Osteocyte (in vitro differentiated cells): ENCODE data around the gene PLA2R1. TPM values are rescaled to one million over a fixed set of nuclear protein-coding genes. Genes with fewer than 3 reads are reported as not detected.
A peak's percentile ranks its signal among the peaks of the same experiment; 100 is the strongest.
"Not testable (repeated sequence)": the region's sequence is repeated elsewhere in the genome, so short reads cannot be mapped to it uniquely, and the experiment has no call there.

Experiments used
- DNase-seq: peaks from one replicate; pipeline ENCODE4 v3.0.0; 2021; ENCODE audit warnings: mixed read lengths; ENCODE audit not compliant: unreplicated experiment; ENCODE audit errors: extremely low spot score
- H3K27ac Mint-ChIP-seq: one replicate; pipeline ENCODE4 v1.8.0; 2021; ENCODE audit warnings: mild to moderate bottlenecking, mixed read lengths; ENCODE audit not compliant: unreplicated experiment
- H3K27me3 Mint-ChIP-seq: one replicate; pipeline ENCODE4 v1.8.0; 2021; ENCODE audit warnings: mixed read lengths; ENCODE audit not compliant: unreplicated experiment
- H3K36me3 Mint-ChIP-seq: one replicate; pipeline ENCODE4 v1.8.0; 2021; ENCODE audit warnings: mixed read lengths; ENCODE audit not compliant: unreplicated experiment
- H3K4me1 Mint-ChIP-seq: one replicate; pipeline ENCODE4 v1.8.0; 2021; ENCODE audit warnings: mixed read lengths; ENCODE audit not compliant: unreplicated experiment
- H3K4me3 Mint-ChIP-seq: one replicate; pipeline ENCODE4 v1.8.0; 2021; ENCODE audit warnings: mild to moderate bottlenecking, moderate library complexity, mixed read lengths; ENCODE audit not compliant: unreplicated experiment
- H3K9me3 Mint-ChIP-seq: one replicate; pipeline ENCODE4 v1.8.0; 2021; ENCODE audit warnings: mixed read lengths; ENCODE audit not compliant: unreplicated experiment
- total RNA-seq: library from RNA; stranded (reverse); gene quantifications from 2 replicates; pipeline ENCODE4 v1.2.1, GENCODE V29; 2021
- TF ChIP-seq, protein P1 (sequence below): fragments of 200-600 bp; sonication (generic); IDR thresholded peaks from 2 replicates; pipeline ENCODE4 v1.5.0; 2021; ENCODE audit warnings: antibody characterized with exemption, mild to moderate bottlenecking, moderate library complexity

Gene PLA2R1
- total RNA-seq, 1 donor from 2014 or later = 78.9 TPM

DNA sequence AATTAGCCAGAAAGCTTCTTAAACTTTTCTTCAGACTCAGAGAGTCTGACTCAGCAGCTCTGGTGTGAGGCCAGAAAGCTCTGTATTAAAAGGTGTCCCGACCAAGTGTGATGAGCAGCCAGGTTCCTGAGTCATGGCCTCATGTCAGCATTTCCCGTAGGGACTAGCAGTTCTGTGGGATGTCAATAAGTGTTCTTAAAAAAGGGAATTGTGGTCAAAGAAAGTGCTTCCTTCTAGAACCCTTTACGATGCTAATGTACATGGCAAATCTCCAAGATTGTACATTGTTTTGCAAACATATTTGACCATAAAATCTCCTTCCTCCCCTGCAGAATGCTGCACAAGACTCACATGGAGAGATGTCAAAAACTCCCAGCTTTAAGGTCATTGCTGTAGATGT, 80.1 kb downstream of the PLA2R1 start:
- H3K27me3 Mint-ChIP-seq = no peaks in the 10 kb centered on the region
- H3K36me3 Mint-ChIP-seq = peaks cover 72% of the 10 kb centered on the region
- no peak for DNase-seq
- H3K27ac Mint-ChIP-seq = no peak overlapping the region
- no peak overlapping the region for H3K4me3 Mint-ChIP-seq
- H3K9me3 Mint-ChIP-seq = no peaks in the 10 kb centered on the region
- peaks cover 13% of the 10 kb centered on the region for H3K4me1 Mint-ChIP-seq
- TF ChIP-seq, protein P1, sequence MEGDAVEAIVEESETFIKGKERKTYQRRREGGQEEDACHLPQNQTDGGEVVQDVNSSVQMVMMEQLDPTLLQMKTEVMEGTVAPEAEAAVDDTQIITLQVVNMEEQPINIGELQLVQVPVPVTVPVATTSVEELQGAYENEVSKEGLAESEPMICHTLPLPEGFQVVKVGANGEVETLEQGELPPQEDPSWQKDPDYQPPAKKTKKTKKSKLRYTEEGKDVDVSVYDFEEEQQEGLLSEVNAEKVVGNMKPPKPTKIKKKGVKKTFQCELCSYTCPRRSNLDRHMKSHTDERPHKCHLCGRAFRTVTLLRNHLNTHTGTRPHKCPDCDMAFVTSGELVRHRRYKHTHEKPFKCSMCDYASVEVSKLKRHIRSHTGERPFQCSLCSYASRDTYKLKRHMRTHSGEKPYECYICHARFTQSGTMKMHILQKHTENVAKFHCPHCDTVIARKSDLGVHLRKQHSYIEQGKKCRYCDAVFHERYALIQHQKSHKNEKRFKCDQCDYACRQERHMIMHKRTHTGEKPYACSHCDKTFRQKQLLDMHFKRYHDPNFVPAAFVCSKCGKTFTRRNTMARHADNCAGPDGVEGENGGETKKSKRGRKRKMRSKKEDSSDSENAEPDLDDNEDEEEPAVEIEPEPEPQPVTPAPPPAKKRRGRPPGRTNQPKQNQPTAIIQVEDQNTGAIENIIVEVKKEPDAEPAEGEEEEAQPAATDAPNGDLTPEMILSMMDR = no peak

DNA sequence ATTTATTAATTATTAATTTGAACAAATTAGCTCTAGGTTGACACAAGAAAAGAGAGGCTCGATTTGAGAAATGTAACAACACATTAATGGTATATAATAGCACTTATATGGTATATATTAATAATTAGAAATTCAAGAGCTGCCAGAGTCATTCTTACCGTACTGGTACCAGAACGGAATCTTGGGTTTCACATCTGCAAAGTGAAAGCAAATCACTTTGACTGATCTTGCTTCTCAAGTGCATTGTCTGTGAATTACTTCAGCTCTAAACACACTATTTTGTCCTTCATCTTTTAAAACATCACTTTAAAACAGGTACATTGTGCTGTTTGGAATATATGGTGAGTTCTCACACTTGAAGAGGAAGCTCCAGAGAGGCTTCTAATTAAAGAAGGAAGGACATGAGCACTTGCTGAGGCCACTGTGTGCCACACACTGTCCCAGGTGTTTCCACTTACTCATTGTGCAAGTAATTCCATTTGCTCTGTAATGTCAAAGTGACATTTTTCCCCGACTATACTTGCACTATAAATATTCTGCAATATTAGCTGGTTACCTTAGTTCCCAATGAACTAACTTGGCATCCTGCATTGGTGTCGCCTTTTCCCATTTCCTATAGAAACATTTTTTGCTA, 85.8 kb downstream of the PLA2R1 start:
- no peaks in the 10 kb centered on the region for H3K4me1 Mint-ChIP-seq
- peaks cover 44% of the 10 kb centered on the region for H3K36me3 Mint-ChIP-seq
- H3K27me3 Mint-ChIP-seq = no peaks in the 10 kb centered on the region
- no peak overlapping the region for H3K27ac Mint-ChIP-seq
- no peaks in the 10 kb centered on the region for H3K9me3 Mint-ChIP-seq
- H3K4me3 Mint-ChIP-seq = no peak overlapping the region
- TF ChIP-seq, protein P1 = no peak
- DNase-seq = no peak

DNA sequence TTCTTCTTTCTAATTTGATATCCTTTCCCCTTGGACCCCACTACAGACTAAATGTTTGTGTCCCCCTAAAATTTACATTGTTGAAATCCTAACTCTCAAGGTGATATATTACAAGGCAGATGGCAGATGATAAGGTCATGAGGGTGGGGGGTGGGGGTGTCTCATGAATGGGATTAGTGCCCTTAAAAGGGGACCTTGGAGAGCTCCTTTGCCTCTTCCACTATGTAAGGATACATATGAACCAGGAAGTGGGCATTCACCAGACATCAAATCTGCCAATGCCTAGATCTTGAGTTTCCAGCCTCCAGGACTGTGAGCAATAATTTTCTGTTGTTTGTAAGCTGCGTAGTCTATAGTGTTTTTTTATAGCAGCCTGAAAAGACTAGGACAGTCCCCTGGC, 89.1 kb downstream of the PLA2R1 start:
- peaks cover 3% of the 10 kb centered on the region for H3K4me1 Mint-ChIP-seq
- H3K36me3 Mint-ChIP-seq = peaks cover 29% of the 10 kb centered on the region

DNA sequence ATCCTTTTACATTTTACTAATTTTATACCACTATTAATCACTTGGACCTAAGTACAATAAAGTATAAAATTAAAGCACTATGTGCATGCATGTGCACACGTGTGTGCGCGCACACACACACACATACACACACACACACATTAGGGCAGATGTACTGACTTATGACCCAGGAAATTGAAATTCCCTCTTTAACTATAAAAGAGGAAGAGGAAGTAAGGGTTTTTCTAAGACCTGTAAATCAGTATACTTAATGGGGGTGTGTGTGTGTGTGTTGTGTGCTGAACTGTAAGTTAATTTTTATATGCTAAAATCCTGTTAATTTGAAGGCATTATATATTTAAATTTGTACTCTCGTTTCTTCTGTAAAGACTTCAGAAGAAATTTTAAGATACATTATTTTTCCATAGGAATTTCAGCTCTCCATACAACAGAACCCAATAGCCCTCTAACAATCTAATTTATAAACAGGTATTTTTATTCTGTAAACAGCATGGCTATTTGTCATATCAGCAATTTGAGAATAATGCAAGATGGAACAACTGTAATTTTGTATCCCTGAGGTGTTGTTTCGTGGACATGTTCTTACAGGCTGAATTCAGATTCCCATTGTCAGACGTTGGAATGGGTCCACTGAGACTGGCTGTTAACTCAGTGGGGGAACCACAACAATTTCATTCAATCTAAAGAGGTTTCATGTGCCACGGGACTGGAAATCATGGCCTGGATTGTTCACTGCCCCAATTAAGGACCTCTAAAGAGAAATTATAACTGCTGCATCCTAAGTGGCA, 90.9 kb downstream of the PLA2R1 start:
- Mint-ChIP-seq H3K4me1 (peaks cover 6% of the 10 kb centered on the region), H3K27me3 (no peaks in the 10 kb centered on the region), H3K4me3 (no peak overlapping the region), H3K9me3 (no peaks in the 10 kb centered on the region), H3K27ac (no peak overlapping the region), H3K36me3 (peaks cover 26% of the 10 kb centered on the region)
- TF ChIP-seq, protein P1 = no peak
- no peak for DNase-seq

More for the DNA sequence above, 89.1 kb downstream of the PLA2R1 start:
- Mint-ChIP-seq H3K27me3 (no peaks in the 10 kb centered on the region), H3K9me3 (no peaks in the 10 kb centered on the region), H3K4me3 (no peak overlapping the region), H3K27ac (no peak overlapping the region)
- no peak for DNase-seq
- TF ChIP-seq, protein P1 = no peak

DNA sequence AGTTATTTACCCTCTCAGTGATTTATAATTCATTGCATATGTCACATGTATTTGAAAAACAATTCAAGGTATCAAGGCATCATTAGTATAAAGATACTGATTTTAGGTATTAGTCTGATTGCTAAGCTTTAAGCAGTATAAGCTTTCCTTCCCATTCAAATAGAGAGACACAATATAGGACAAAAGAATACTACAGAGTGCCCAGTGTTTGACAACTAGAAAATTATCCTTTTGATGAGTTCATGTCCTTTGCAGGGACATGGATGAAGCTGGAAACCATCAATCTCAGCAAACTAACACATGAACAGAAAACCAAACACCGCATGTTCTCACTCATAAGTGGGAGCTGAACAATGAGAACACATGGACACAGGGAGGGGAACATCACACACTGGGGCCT, 91.9 kb downstream of the PLA2R1 start:
- not testable (repeated sequence) for H3K4me3 Mint-ChIP-seq, H3K9me3 Mint-ChIP-seq, DNase-seq, H3K4me1 Mint-ChIP-seq, H3K27me3 Mint-ChIP-seq
- Mint-ChIP-seq H3K27ac (peak overlapping the region; percentile 38), H3K36me3 (peaks cover 33% of the 10 kb centered on the region)
